Measurements from ENCODE around the gene FAM53B. TPM values are rescaled to one million over a fixed set of nuclear protein-coding genes. Genes with fewer than 3 reads are reported as not detected.
A peak's percentile ranks its signal among the peaks of the same experiment; 100 is the strongest.

FAM53B gene
- total RNA-seq, 1 experiment from 2014 or later: 9.4 TPM

DNA sequence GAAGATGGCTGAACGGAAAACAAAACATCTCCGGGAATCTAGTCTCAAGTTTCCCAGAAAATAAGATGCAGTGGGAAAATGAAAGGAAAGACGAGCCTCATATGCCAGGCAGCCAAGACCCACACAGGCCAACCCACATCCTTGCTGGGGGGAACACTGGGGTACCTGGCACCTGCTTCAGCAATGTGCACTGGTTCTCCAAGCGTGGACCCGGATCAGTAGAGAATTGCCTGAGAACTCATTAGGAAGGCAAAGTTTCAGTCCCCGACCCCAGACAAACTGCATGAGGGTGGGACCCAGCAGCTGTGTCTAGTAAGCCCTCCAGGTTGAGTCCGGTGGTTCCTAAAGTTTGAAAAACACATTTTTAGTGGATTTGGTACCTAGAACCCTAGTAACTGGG is 18.4 kb downstream of the FAM53B start:
- Histone ChIP-seq H3K27ac (no peak overlapping the region), H3K9me3 (replicated peaks) (no peaks in the 10 kb centered on the region), H3K4me3 (no peak overlapping the region), H3K4me1 (peaks cover 7% of the 10 kb centered on the region; the same call in 1 of the 2 replicates), H3K36me3 (no peaks in the 10 kb centered on the region), H3K27me3 (no peaks in the 10 kb centered on the region)
- no peak for DNase-seq

DNA sequence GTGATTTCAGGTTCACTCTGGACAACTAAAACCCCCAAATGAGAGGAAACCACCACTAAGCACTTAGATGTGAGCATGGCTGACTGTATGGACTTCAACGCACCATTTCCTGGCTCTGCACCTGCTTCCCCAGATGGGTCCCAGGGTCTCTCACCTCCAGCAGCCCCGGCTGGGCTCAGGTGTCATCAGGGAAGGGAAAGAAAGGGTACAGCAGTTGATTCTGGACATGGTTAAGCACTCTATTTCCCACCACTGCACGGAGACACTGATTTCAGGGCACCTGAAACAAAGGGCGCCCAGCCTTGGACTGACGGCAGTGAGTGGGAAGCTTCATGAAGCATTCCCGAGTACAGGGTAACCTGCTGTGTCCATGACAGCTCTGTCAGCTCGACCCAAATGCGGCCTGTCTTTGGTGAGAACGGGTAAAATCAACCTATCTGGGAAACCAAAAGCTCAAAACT is 19.0 kb downstream of the FAM53B start:
- Histone ChIP-seq H3K36me3 (no peaks in the 10 kb centered on the region), H3K27me3 (no peaks in the 10 kb centered on the region), H3K4me3 (no peak overlapping the region), H3K4me1 (peaks cover 7% of the 10 kb centered on the region; the same call in 1 of the 2 replicates), H3K9me3 (replicated peaks) (no peaks in the 10 kb centered on the region), H3K27ac (no peak overlapping the region)
- no peak for DNase-seq

DNA sequence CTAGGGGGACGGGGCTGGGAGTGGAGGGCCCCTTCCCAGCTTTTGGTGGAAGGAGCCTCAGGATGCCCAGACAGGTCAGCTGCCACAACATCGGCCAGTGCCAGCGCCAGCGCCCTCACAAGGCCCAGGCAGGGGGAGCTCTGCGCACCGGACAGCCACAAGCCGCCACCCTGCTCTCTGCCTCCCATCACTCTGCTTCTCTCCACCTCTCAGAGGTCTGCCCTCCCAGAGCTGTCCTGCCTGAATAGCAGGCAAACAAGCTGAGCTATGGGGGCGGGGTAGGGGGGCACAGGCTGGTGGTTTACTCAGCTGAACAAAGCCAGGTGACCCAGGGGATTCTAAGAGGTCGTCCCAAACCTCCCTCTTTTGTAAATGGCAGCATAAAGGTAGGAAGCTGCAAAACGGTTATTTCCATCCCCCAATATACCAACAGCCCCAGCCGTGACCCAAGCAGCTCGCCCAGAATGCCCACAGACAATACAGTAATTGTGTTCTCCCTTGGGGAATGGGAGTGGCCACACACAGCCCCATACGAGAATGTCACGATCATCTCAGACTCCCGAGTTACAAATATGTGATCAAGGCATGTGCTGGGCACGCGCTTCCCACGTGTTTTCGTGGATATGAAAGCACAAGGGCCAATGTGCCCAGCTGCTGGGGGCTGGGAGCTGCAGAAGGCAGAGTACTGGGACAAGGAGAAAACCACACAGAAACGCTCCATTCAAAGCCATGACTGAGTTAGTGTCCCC is 19.7 kb downstream of the FAM53B start:
- H3K4me3 ChIP-seq: no peak overlapping the region
- peaks cover 9% of the 10 kb centered on the region for H3K4me1 ChIP-seq
- H3K27me3 ChIP-seq: no peaks in the 10 kb centered on the region
- peak in 1 of 2 experiments; percentile 14 for DNase-seq
- H3K9me3 ChIP-seq (replicated peaks): no peaks in the 10 kb centered on the region
- no peak overlapping the region for H3K27ac ChIP-seq
- no peaks in the 10 kb centered on the region for H3K36me3 ChIP-seq

DNA sequence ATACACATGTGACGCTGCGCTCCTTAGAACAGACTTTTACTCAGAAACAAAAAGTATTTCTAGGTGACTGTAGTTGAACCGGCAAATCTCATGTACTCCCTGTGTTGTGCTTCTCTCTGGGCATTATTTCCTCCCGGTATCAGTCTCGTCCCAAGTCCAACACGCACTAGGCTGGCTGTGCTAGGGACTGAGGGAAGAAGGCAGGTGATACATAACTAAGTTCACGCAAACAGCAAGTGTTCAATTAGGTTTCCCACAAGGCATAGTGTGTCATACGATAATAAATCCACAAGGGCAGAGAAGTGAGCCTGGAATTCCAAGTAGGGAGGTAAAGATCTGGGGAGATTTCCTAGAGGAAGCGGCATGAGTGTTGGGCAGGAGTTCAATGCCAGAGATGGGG is 20.4 kb downstream of the FAM53B start:
- no peak overlapping the region for H3K4me3 ChIP-seq
- peaks cover 14% of the 10 kb centered on the region for H3K4me1 ChIP-seq

DNA sequence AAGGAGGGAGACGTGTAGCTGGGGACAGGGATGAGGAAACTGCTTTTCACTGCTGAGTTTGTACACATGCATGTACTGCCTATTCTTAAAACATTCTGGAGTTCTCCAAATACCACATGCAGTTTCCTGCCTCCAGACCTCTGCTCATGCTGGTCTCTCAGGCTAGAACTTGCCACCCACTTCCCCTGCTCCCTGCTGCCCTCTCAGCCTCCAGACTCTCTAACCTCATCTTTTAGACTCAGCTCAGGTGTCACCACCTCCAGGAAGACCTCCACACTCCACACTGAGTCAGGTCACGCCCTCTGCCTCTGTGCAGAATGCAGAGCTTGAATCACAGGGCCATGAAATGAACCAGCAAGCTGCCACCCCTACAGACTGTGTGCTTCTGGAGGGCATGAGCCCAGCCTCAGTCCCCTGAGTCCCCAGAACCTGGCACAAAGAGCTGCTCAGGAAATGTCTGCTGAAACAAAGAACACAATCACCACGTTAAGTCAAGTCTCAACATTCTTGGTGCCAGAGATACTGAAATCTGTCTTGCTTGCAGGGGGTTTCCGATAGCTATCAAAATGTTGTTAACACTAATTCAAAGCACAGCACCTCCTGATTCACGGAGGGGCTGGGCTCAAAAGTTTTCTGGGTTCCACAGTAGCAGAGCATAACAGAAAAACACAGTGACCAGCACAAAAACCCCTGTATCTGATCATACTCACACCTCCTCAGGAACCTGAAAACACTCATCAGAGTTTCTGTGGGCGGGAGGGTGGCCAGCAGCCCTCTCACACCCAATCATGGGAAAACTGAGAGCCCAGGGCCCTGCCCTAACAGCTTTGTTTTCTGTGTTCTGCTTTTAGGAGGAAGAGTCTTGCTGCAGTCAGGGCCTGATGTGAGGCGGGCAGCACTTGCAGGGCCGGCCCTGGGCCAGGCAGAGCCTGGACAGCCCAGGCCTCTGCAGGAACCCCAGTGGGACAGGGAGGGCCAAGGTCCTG is 21.1 kb downstream of the FAM53B start:
- H3K27ac ChIP-seq: no peak overlapping the region
- peaks cover 15% of the 10 kb centered on the region for H3K4me1 ChIP-seq
- H3K4me3 ChIP-seq: no peak overlapping the region
- DNase-seq: no peak
- H3K9me3 ChIP-seq (replicated peaks): no peaks in the 10 kb centered on the region
- H3K36me3 ChIP-seq: no peaks in the 10 kb centered on the region
- H3K27me3 ChIP-seq: no peaks in the 10 kb centered on the region

More for the DNA sequence above, 20.4 kb downstream of the FAM53B start:
- no peak overlapping the region for H3K27ac ChIP-seq
- H3K36me3 ChIP-seq: no peaks in the 10 kb centered on the region
- H3K27me3 ChIP-seq: no peaks in the 10 kb centered on the region
- no peaks in the 10 kb centered on the region for H3K9me3 ChIP-seq (replicated peaks)
- no peak for DNase-seq

GRCh38 chr10:124721330-124722045 is 22.7 kb downstream of the FAM53B start:
- Histone ChIP-seq H3K36me3 (no peaks in the 10 kb centered on the region), H3K27me3 (no peaks in the 10 kb centered on the region), H3K4me1 (peaks cover 17% of the 10 kb centered on the region), H3K4me3 (no peak overlapping the region), H3K9me3 (replicated peaks) (no peaks in the 10 kb centered on the region), H3K27ac (no peak overlapping the region)
- no peak for DNase-seq

GRCh38 chr10:124719213-124719851 is 24.8 kb downstream of the FAM53B start:
- Histone ChIP-seq H3K27ac (peak overlapping the region; percentile 51), H3K27me3 (no peaks in the 10 kb centered on the region), H3K36me3 (no peaks in the 10 kb centered on the region), H3K4me1 (peaks cover 17% of the 10 kb centered on the region), H3K9me3 (replicated peaks) (no peaks in the 10 kb centered on the region), H3K4me3 (no peak overlapping the region)
- DNase-seq: peak; percentile 83 to 89

GRCh38 chr10:124717911-124718741 is 26.1 kb downstream of the FAM53B start:
- peak; percentile 20 to 60 for DNase-seq
- peak overlapping the region; percentile 12; the same call in 1 of the 2 replicates for H3K27ac ChIP-seq

GRCh38 chr10:124717041-124717757 is 27.0 kb downstream of the FAM53B start:
- Histone ChIP-seq H3K27me3 (no peaks in the 10 kb centered on the region), H3K36me3 (no peaks in the 10 kb centered on the region), H3K4me3 (no peak overlapping the region), H3K9me3 (replicated peaks) (no peaks in the 10 kb centered on the region), H3K4me1 (peaks cover 17% of the 10 kb centered on the region), H3K27ac (no peak overlapping the region)
- DNase-seq: no peak

More at GRCh38 chr10:124717911-124718741, 26.1 kb downstream of the FAM53B start:
- H3K36me3 ChIP-seq: no peaks in the 10 kb centered on the region
- H3K9me3 ChIP-seq (replicated peaks): no peaks in the 10 kb centered on the region
- no peak overlapping the region for H3K4me3 ChIP-seq
- peaks cover 17% of the 10 kb centered on the region for H3K4me1 ChIP-seq
- H3K27me3 ChIP-seq: no peaks in the 10 kb centered on the region

DNA sequence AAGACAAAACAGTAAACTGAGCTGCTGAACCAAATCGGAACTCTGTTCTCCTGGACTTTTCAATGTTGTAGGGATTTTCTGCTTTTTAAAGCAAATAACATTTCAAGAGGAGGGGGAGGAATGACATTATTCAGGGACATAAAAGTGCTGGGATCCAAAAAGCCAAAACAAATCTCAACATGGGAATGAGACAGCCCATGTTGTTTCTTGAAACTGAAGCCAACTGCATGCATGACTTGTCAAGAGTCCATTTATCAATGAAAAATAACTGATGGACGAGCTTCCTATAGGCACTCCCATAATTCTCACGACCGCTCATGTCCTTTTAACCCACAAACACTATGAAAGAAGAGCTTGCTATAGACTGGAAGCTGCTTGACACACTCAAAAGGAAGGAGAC is 27.8 kb downstream of the FAM53B start:
- no peak for DNase-seq
- Histone ChIP-seq H3K4me3 (no peak overlapping the region), H3K4me1 (peaks cover 17% of the 10 kb centered on the region), H3K36me3 (no peaks in the 10 kb centered on the region), H3K27me3 (no peaks in the 10 kb centered on the region), H3K9me3 (replicated peaks) (no peaks in the 10 kb centered on the region), H3K27ac (no peak overlapping the region)

DNA sequence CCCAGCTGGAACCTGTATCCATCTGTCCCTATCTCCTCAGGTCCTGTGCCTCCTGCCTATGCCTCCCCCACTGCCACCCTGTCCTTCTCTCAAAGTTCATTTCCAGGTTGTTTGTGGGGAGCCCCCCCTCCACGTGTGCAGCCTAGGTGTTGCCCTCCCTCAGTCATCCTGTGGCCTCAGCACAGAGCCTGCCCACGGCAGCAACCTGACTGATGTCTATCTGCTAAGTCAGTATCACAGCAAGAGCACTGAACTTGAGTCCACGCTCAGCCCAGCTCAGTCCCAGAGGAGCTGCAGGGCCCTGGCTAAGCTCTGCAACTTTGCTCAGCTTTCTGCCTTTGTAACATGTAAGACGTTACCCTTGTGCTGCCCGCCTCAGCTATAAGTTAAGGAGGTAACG is 28.7 kb downstream of the FAM53B start:
- Histone ChIP-seq H3K36me3 (no peaks in the 10 kb centered on the region), H3K4me1 (peaks cover 17% of the 10 kb centered on the region), H3K4me3 (no peak overlapping the region), H3K27ac (no peak overlapping the region), H3K27me3 (no peaks in the 10 kb centered on the region), H3K9me3 (replicated peaks) (no peaks in the 10 kb centered on the region)
- no peak for DNase-seq

DNA sequence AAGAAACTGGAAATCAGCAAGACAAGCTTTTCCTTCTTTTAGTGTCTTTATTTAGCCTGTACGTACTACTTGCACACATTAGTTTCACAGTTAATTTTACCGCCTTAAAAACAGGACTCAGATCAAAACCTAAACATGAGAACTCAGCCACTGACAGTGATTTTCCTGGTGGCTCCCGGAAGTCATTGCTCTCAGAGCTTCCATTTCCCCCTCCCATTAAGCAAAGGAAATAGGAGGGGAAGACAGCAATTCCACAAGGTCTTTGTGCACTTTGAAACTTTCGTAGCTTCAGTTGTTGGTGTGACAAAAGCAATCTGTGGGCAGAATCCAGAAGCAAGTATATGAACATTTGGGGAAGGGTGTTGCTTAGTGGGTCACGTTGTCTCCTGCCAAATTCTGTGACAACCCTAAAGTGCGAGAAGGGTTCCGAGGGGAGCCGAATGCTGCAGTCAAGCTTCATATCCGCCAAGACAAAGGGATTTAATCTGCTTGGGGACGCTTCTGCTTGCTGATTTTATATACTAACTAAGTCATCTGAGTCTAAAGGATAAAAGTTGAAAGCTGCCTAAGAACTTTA is 30.4 kb downstream of the FAM53B start:
- Histone ChIP-seq H3K27me3 (no peaks in the 10 kb centered on the region), H3K4me1 (peaks cover 9% of the 10 kb centered on the region), H3K36me3 (no peaks in the 10 kb centered on the region), H3K9me3 (replicated peaks) (no peaks in the 10 kb centered on the region), H3K27ac (no peak overlapping the region), H3K4me3 (no peak overlapping the region)
- no peak for DNase-seq

Data from SJCRH30 (cell line).